HepG2 (cell line): ENCODE data around the gene ABHD12.

Experiments
- HMG20B ChIP-seq: conservative IDR thresholded peaks from 2 replicates; pipeline ENCODE4 v1.6.1; 2016; ENCODE audit warnings: missing genetic modification reagents, missing compliant biosample characterization
- ZNF33A ChIP-seq: sonication (generic); formaldehyde crosslinking; IDR thresholded peaks from 2 replicates; pipeline ENCODE4 v1.5.1; 2020; ENCODE audit warnings: missing genetic modification reagents, mild to moderate bottlenecking, moderate library complexity, borderline replicate concordance
- TF ChIP-seq, protein P1 (sequence below), 2 experiments: IDR thresholded peaks; 2 replicates each; pipeline ENCODE4 v1.6.1; 2011 to 2012; ENCODE audit warnings: low read length in 2 of 2, borderline replicate concordance in 1 of 2, low read depth in 1 of 2, mild to moderate bottlenecking in 1 of 2, moderate library complexity in 1 of 2
- TF ChIP-seq, protein P2 (sequence below): sonication (generic); formaldehyde crosslinking; IDR thresholded peaks from 2 replicates; pipeline ENCODE4 v1.4.0; 2020; ENCODE audit warnings: missing genetic modification reagents

DNA sequence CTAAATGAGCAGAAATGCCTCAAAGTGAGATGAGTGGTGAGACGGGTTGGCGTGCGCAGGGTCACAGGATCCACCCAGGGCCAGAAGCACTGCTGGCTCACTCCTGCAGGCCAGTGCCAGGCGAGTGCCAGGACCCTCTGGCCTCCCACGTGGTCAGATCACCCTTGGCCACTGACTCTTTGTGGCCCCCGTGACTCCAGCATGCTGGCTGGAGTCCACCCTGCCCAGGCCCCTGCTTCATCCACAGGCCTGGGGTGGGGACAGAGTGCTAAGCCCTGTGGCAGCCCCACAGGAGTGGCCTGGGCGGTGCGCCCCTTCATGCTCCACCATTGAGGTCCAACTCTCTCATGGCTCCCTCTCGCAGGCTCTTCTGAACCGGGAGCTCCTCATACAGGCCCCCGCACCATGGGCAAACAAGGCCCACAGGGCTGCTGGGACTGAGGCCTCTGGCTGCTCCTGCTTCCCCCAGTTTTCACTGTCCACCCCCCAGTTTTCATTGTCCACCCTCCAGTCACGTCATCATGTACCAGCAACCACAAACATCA is 61.6 kb downstream of the ABHD12 start:
- no peak for TF ChIP-seq ZNF33A (CRISPR knock-in tag)
- TF ChIP-seq, protein P1, sequence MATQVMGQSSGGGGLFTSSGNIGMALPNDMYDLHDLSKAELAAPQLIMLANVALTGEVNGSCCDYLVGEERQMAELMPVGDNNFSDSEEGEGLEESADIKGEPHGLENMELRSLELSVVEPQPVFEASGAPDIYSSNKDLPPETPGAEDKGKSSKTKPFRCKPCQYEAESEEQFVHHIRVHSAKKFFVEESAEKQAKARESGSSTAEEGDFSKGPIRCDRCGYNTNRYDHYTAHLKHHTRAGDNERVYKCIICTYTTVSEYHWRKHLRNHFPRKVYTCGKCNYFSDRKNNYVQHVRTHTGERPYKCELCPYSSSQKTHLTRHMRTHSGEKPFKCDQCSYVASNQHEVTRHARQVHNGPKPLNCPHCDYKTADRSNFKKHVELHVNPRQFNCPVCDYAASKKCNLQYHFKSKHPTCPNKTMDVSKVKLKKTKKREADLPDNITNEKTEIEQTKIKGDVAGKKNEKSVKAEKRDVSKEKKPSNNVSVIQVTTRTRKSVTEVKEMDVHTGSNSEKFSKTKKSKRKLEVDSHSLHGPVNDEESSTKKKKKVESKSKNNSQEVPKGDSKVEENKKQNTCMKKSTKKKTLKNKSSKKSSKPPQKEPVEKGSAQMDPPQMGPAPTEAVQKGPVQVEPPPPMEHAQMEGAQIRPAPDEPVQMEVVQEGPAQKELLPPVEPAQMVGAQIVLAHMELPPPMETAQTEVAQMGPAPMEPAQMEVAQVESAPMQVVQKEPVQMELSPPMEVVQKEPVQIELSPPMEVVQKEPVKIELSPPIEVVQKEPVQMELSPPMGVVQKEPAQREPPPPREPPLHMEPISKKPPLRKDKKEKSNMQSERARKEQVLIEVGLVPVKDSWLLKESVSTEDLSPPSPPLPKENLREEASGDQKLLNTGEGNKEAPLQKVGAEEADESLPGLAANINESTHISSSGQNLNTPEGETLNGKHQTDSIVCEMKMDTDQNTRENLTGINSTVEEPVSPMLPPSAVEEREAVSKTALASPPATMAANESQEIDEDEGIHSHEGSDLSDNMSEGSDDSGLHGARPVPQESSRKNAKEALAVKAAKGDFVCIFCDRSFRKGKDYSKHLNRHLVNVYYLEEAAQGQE (IDR thresholded peaks at IDR 0.05; ENCODE audit: borderline replicate concordance in 1 of 2, low read depth in 1 of 2, low read length in 2 of 2): no peak
- TF ChIP-seq HMG20B: no peak
- TF ChIP-seq, protein P2, sequence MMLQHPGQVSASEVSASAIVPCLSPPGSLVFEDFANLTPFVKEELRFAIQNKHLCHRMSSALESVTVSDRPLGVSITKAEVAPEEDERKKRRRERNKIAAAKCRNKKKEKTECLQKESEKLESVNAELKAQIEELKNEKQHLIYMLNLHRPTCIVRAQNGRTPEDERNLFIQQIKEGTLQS (CRISPR knock-in tag): no peak
